GM19025 (cell line): ENCODE data around the gene FAM131B.
A peak's percentile ranks its signal among the peaks of the same experiment; 100 is the strongest.

ENCODE experiments used
- ATAC-seq: cut with Tn5 transposase; IDR thresholded peaks from one replicate; pipeline ENCODE4 v1.9.1; 2021; ENCODE audit warnings: mild to moderate bottlenecking, low read depth, moderate library complexity; ENCODE audit not compliant: unreplicated experiment

The FAM131B gene

DNA sequence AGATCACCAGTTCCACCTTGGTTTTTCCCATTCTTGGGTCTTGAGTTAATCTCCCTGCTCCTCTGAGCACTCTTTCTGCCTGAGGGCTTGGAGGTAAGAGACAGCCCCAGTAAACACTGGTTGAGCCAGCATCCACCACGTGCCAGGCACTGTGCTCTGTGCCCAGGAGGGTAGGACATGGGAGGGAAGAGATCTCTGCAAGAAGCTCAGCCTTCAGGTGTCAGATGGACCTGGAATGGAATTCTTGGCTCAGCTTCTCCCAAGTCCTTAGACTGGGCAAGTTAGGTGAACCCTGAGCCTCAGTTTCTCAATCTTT is 21.1 kb upstream of the FAM131B start:
- ATAC-seq: no peak

DNA sequence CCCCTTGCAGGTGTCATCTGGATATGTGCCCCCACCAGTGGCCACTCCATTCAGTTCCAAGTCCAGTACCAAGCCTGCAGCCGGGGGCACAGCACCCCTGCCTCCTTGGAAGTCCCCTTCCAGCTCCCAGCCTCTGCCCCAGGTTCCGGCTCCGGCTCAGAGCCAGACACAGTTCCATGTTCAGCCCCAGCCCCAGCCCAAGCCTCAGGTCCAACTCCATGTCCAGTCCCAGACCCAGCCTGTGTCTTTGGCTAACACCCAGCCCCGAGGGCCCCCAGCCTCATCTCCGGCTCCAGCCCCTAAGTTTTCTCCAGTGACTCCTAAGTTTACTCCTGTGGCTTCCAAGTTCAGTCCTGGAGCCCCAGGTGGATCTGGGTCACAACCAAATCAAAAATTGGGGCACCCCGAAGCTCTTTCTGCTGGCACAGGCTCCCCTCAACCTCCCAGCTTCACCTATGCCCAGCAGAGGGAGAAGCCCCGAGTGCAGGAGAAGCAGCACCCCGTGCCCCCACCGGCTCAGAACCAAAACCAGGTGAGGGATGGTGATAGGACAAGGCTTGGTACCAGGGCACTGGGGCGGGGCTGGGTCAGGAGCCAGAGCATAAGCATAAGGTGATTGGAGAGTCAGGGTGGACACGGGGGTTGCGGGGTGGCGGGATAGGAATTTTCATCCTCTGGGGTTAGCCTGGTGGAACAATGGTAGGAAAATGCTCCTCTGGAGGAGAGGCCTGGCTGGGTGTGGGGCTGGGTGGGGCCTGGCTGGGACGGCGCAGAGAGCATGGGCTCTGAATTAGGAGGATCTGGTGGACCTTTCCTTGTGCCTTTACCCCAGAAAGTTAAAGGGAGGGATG is 20.5 kb upstream of the FAM131B start:
- ATAC-seq: no peak

DNA sequence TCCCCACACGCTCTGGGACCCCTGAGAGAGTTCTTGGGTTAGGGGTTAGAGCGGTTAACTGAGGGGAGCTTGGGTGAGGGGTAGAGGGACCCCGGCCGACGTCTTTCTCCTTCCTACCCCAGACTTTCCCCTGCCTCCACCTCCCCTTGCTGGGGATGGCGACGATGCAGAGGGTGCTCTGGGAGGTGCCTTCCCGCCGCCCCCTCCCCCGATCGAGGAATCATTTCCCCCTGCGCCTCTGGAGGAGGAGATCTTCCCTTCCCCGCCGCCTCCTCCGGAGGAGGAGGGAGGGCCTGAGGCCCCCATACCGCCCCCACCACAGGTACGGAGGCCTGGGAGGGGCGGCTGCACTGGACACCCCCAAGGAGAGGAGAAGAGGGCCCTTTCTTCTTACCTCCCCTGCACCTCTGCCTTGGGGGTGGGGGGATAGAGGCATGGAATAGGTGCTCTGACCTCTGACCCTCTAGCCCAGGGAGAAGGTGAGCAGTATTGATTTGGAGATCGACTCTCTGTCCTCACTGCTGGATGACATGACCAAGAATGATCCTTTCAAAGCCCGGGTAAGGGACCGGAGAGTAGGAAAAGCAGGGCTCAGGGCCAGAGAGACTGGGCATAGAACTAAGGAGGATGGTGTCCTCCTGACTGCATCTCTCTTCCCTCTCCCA is 19.7 kb upstream of the FAM131B start:
- ATAC-seq: no peak

DNA sequence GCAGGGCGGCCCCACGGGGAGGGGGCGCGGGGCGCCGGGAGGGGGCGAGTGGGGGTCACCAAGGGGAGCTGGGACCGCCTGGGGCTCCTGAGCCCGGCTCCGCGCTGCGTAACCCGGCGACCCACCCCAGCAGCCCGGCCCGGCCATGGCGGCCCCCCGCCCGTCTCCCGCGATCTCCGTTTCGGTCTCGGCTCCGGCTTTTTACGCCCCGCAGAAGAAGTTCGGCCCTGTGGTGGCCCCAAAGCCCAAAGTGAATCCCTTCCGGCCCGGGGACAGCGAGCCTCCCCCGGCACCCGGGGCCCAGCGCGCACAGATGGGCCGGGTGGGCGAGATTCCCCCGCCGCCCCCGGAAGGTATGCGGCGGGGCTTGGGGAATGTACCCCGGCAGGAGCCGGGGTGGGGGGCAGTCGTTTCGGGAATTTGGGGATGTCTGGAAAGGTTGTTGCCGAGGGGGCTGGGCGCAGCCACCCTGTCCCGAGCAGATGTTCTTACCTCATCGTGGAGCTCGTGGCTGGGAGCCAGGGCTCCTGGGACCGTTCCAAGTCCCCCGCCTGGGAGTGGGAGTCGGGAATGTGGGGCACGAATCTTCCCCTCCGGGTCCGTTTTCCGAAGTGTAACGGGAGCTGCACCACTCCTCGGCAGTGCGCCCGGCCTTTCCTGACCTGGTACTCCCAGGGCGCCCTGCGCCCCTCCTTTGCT is 19.1 kb upstream of the FAM131B start:
- ATAC-seq: peak; percentile 10

DNA sequence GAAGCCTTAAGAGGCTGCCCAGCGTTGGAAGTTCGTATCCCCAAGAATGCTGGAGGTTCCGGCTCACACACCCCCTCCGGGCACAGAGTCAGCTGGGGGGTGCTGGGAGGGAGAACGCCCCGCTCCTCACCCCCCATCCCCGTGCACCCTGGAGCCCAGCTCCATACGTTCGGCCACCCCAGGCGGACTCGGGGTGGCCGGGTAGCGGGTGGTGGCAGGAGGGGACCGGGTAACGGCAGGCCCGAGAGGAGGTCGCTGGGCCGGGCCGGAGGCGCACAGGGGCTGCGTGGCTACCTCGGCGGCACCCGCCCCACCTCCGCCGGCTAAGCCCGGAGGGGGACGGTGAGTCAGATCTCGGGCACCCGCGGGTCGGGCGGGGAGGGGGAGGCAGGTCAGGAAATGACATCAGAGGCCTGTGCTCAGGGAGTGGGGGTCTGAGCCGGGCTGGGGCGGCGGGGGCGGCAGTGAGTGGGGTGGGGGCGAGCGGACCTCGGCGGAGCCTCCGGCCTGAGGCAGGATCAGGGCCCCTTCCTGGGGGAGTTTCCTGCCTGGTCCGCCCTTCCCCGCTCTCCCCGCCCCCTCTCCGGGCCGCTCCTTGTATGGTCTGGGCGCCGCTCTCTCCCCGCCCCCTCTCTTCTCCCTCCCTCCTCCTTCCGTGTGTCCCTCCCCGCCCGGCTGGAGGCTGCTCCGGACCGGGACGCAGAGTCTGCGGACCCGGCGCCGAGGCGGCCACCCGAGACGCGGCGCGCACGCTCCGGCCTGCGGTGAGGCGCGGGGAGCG is 18.3 kb upstream of the FAM131B start, which contains the start of gene ZYX:
Gene ZYX (plus strand): TSS at position 700 of the 781 bp plus-strand sequence. CDS start 227 bp downstream, outside the sequence.
- peak; percentile 82 for ATAC-seq

DNA sequence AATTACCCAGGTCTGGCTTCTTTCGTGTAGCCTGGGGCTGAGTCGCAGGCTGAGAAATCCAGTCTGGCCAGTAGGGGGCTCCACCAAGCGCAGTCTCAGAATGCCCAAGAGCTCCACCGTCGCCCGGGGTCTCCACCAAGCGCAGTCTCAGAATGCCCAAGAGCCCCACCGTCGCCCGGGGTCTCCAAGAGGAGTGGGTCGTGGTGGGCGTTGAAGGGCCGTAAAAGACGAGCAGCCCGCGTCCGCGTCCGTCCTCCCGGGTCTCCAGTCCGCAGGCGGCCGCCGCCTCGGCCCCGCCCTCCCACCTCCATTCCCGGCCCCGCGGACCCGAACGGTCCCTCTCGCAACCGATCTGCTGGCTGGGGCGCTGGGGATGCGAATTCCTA is 17.7 kb upstream of the FAM131B start:
- peak; percentile 35 for ATAC-seq

DNA sequence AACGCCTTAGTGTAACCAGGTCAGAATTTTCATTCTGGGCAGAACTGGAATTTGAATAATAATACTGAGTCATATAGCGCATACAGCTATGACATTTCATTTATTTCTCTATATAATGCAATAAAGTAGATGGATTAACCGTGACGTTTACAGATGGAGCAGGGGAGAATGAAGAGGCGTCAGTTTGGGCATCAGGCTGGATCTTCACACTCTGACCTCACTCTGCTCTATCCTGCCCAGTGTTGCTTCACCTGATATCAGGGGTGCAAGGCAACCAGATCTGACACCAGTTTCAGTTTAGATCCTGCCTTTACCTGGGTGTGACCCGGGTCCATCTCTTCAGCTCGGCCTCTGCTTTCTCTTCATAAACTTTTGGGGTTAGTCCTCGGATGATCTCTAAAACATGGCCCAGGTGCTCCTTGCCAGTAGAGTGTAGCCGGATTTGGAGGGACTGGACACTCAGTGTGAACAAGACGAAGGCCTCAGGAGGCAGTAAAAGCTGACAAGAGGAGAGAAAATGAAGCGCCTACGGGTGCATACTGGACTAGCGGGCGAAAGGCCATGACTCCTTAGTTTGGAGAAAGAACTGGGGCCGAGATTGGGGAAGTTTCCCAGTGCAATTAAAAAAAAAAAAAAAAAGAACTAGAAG is 17.2 kb upstream of the FAM131B start:
- ATAC-seq: no peak

GRCh38 chr7:143376396-143376795 is 13.9 kb upstream of the FAM131B start:
- ATAC-seq: no peak

GRCh38 chr7:143375298-143376034 is 13.0 kb upstream of the FAM131B start:
- ATAC-seq: no peak

GRCh38 chr7:143374561-143374960 is 12.0 kb upstream of the FAM131B start:
- ATAC-seq: no peak

- no peak for ATAC-seq
Observed at GRCh38 chr7:143373255-143373794, 10.8 kb upstream of the FAM131B start.

DNA sequence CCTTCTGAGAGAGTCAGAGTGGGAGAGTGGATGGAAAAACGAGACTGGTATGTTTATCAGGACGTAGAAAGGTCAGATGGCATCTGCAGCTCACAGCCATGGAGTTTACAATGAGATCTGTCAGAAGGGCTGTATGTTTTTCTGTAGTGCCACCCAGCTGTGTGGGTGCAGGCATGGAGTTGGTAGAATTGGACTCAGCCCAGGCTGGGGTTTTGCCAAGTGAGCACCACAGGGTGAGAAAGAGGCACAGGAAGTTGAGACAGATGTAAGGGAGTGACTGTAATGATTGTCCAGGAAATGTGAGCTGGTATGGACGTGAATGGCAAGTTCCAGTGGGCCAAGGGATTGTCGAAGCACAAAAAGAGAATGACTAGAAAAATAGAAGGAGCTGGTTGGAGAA is 9.6 kb upstream of the FAM131B start:
- ATAC-seq: no peak

DNA sequence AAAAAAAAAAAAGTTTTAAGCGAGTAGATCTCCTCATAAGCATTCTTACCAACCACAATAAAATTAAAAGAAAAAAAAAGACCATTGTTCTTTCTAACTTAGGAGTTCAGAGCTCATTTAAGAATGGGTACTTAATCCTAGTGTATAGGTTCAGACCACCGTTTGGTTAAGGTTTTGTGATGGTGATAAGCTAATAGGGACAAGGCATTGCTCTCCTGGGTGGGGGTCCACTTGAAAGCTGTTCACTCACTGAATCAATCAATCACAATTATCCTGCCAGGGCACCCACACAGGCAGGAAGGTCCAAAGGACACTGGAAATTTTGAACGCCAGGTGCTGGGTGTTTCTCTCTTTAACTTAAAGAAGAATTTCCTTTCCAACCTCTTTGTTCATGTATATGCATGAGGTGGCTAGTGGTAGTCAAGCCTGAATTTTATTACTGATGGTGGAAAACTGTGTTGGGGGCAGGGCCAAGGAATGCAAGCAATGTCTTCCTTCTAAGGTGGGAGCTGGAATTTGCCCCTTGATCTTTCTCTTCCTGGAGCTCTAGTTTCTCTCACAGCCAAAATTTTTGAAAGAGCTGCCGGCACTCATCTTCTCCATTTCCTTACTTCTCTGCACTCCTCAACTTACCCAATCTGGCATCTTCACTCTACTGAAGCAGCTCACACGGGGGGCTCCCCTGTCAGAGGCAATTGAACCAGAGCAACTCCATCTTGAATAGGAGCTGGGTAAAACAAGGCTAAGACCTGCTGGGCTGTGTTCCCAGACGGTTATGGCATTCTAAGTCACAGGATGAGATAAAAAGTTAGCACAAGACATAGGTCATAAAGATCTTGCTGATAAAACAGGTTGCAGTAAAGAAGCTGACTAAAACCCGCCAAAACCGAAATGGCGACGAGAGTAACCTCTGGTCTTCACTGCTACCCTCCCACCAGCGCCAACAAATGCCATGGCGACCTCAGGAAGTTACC is 7.5 kb upstream of the FAM131B start:
- no peak for ATAC-seq

GRCh38 chr7:143368387-143368786 is 5.9 kb upstream of the FAM131B start:
- ATAC-seq: no peak

DNA sequence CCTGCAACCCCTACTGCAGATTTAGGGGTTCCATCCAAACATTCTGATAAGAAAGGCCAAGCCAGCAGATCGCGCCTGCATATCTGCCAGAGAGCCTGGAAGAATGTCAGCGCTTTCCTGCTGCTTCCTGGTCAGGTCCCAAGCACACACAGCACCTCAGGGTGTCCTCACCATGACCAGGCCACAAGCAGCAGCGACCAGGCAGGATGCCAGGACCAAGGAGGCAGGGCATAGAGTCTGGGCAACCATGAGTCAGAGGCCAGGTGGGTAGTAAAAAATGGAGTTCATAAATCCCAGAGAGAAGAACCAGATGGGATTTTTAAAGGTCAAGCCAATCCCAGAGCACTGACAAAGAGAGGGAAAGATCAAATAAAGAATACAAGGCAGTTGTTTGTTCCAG is 5.5 kb upstream of the FAM131B start:
- no peak for ATAC-seq

- ATAC-seq: no peak
Observed at GRCh38 chr7:143363016-143363937, 764 bp upstream of the FAM131B start.

- no peak for ATAC-seq
Observed at GRCh38 chr7:143361552-143362130, 872 bp downstream of the FAM131B start.
